H1 (cell line): ENCODE results near the gene VAPB. TPM values are rescaled to one million over a fixed set of nuclear protein-coding genes. Genes with fewer than 3 reads are reported as not detected.

Source experiments
- KDM4A ChIP-seq: IDR thresholded peaks from one replicate; pipeline ENCODE4 v1.7.1; 2012; ENCODE audit warnings: low read depth, mild to moderate bottlenecking, moderate library complexity, low read length, inconsistent platforms; ENCODE audit not compliant: severe bottlenecking
- polyA plus RNA-seq, 7 experiments: library from polyadenylated mRNA; depleted of rRNA in 3 of 7; stranded (reverse) in 5 of 7; unstranded in 2 of 7; fragments of >200 nt in 5 of 7; fragments of 200-250 nt in 2 of 7; gene quantifications; 1 replicate in 5 of 7; 2 replicates in 1 of 7; 4 replicates in 1 of 7; pipeline versions ENCODE4 v1.2.1 to v1.2.3, GENCODE V29; 2011 to 2013; ENCODE audit warnings: missing spikeins in 2 of 7, mixed read lengths in 2 of 7
- total RNA-seq: library from RNA; stranded (reverse); fragmentation: NEBNext Ultra II Directional; extraction: Animal tissue kit (Norgen Biotek cat#: 25700); gene quantifications from 2 replicates; pipeline ENCODE4 v1.2.1, GENCODE V29; 2021

VAPB gene
- total and polyA plus RNA-seq, 2 of the 8 experiments (the other 6 are each of a cell fraction or from before 2014, with no cell fraction given) = 24.4 to 62.8 TPM

- no peak for TF ChIP-seq KDM4A
Measured at GRCh38 chr20:58407966-58408557, 19.0 kb downstream of the VAPB start (continued).
